Erythroblast (primary cell): ENCODE measurements around the gene TTC24.
A peak's percentile ranks its signal among the peaks of the same experiment; 100 is the strongest.
"Not testable (repeated sequence)": the region's sequence is repeated elsewhere in the genome, so short reads cannot be mapped to it uniquely, and the experiment has no call there.

Experiments used
- DNase-seq, 2 experiments: peaks; one replicate each; lab custom pipeline; 2025; lab: John Stamatoyannopoulos, UW
- GATA1 ChIP-seq: IDR thresholded peaks from 2 replicates; pipeline ENCODE4 v1.6.1; 2011; ENCODE audit warnings: low read depth, mild to moderate bottlenecking, control low read depth, low read length, moderate library complexity
- POLR2A ChIP-seq: IDR thresholded peaks from 2 replicates; pipeline ENCODE4 v1.6.1; 2011; ENCODE audit warnings: mild to moderate bottlenecking, low read length

TTC24 gene

DNA sequence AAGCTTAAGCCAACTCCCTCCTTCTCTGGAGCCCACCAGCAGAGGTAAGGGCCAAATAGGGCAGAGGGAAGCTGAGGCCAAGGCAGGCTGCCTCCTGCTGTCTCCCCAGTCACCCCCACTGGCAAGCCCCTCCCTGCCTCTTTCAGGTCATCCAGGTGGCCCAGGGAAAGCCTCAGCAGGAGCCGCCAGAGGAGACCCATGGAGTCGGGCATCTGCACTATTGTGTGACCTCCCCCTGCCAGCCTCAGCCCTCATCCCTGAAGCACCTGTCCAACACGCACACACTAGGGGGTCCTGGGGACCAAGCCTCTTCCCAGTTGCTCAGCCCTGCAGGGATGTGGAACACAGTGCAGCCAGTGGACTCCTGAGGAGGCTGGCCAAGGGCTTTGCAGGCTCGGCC, 6.8 kb downstream of the TTC24 start:
- no peak for DNase-seq

DNA sequence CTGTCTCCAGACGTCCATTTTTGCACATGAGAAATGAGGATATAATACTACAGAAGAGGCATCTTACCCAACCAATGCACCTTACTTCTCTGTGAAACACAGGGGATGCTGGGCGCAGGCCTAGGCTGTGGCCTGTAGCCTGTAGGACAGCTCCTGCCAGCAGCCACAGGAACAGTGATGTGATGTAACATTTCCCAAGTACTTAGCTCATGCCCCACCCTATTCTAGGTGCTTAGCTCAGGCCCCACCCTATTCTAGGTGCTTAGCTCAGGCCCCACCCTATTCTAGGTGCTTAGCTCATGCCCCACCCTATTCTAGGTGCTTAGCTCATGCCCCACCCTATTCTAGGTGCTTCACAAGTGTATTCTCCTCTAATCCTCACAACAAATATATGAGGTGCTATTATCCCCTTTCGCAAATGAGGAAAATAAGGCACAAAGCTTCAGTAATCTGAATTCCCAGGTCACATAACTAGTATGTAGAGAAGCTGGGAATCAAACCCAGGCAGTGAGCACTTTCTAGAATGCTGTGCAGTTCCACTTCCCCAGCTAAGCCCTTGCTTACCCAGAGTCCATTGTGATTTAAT, 7.5 kb downstream of the TTC24 start:
- DNase-seq: no peak
- TF ChIP-seq GATA1 (no peak), POLR2A (no peak)

More for the DNA sequence above, 6.8 kb downstream of the TTC24 start:
- TF ChIP-seq GATA1: no peak
- no peak for TF ChIP-seq POLR2A

DNA sequence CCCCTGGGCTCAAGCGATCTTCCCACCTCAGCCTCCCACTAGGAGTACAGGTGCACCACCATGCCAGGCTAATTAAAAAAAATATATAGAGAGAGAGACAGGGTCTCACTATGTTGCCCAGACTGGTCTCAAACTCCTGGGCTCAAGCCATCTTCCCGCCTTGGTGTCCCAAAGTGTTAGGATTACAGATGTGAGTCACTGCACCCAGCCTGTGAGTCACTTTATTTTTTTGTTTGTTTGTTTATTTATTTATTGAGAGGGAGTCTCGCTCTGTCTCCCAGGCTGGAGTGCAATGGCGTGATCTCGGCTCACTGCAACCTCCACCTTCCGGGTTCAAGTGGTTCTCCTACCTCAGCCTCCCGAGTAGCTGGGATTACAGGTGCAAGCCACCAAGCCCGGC, 8.4 kb downstream of the TTC24 start:
- not testable (repeated sequence) for DNase-seq

DNA sequence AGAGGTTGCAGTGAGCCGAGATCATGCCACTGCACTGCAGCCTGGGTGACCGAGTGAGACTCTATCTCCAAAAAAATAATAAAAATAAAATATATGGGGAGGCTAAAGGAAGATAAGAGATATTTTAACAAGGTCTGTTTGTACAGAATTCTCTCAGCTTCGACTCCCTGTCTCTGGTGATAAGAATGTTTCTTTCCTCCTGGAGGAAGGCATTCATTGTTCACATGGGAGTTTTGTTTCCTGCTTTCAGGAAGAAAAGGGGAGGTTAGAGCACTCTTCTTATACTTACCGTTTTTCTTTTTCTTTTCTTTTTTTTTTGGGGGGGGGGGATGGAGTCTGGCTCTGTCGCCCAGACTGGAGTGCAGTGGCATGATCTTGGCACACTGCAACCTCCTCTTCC, 10.0 kb downstream of the TTC24 start:
- TF ChIP-seq POLR2A (no peak), GATA1 (no peak)
- DNase-seq: no peak

DNA sequence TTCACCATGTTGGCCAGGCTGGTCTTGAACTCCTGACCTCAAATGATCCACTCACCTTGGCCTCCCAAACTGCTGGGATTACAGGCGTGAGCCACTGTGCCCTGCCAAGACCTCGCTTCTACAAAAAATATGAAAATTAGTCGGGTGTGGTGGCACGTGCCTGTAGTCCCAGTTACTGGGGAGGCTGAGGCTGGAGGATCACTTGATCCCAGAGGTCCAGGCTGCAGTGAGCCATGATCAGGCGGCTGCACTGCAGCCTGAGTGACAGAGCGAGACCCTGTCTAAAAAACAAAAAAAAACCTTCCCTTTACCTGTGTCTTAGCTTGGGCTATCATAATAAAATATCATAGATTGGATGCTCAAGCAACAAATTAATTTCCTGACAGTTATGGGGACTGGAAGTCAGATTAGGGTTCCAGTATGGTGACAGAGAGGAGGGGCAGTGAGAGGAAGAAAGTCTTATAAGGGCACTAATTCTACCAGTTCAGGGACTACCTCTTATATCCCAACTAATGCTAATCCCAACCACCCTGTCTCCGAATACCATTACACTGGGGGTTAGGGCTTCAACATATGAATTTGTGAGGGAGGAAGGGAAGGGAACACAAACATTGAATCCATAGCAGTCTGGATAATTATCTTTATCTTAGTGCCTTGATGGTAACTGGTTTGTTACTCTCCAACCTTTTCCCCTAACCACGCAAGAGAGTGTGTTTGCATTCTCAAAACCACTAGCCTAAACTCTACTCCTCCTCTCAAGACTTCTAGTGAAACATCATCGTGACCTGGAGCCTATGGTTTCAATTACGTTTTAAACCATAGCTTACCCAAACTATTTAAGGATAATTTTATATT, 11.0 kb downstream of the TTC24 start:
- TF ChIP-seq GATA1 (no peak), POLR2A (no peak)
- no peak for DNase-seq

DNA sequence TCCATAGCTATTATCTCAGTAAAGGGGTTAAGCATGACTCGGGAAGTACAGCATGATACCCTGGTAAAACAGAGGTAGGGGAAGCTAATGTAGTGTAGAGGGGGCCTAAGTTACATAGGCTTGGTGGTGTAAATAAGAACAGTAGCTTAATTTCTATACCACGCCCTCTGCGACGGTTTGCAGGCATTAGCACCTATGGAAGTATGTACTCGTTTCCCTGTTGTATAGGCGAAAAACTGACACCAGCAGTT, 11.6 kb downstream of the TTC24 start:
- peak in 1 of 2 experiments; percentile 49 for DNase-seq

DNA sequence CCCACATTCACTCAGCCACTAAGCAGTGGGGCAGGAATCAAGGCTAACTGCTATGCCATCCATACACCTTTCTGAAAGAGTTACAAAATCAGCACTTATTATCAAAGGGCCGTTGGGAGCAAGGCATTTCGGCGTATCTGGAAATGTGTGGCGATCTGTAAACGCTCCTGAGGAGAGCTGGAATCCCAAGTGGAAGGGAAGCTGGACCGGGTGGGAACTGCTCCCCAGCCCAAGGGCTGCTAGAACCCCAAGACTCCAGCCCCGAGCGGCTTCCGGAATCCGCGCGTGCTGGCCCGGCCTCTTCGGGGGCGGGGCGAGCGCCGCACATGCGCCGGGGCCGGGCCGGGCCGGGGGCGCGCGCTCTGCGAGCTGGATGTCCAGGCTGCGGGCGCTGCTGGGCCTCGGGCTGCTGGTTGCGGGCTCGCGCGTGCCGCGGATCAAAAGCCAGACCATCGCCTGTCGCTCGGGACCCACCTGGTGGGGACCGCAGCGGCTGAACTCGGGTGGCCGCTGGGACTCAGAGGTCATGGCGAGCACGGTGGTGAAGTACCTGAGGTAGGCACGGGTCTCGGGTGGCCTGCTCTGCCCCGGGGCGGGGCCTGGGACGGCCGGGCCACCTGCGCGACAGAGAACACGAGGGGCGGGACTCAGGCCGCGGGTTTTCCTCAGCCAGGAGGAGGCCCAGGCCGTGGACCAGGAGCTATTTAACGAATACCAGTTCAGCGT, 12.1 kb downstream of the TTC24 start, which contains the start of gene NAXE:
Gene NAXE, plus strand, starts transcription at position 345 of the 726 bp plus-strand sequence. Its CDS starts 29 bp downstream, at position 374.
- DNase-seq: peak; percentile 76 to 79
- peak; percentile 75 for TF ChIP-seq POLR2A
- TF ChIP-seq GATA1: no peak

More for the DNA sequence above, 11.6 kb downstream of the TTC24 start:
- TF ChIP-seq POLR2A (no peak), GATA1 (no peak)

DNA sequence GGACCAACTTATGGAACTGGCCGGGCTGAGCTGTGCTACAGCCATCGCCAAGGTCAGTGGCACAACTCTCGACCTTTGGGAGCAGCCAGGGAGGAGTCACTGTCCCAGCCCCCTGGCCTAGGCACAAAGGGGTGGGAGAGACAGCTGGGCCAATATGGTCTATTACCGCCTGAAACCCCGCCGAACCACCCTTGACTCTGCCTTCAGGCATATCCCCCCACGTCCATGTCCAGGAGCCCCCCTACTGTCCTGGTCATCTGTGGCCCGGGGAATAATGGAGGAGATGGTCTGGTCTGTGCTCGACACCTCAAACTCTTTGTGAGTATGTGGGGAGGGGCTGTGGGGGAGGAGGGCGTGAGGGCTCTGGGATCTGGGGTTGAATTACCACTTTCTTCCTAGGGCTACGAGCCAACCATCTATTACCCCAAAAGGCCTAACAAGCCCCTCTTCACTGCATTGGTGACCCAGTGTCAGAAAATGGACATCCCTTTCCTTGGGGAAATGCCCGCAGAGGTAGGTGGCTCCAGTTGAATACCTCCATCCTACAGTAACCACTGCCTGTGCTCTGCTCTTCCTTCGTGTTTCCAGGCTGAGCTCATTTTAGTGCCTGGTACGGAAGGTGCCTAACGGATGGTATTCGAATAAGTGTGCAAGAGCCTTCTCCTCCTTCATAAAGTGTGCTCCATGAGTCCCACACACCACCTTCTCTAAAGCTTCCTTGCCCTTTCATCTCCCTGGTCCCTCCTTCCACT, 12.8 kb downstream of the TTC24 start:
- DNase-seq: no peak
- TF ChIP-seq GATA1 (no peak), POLR2A (no peak)

DNA sequence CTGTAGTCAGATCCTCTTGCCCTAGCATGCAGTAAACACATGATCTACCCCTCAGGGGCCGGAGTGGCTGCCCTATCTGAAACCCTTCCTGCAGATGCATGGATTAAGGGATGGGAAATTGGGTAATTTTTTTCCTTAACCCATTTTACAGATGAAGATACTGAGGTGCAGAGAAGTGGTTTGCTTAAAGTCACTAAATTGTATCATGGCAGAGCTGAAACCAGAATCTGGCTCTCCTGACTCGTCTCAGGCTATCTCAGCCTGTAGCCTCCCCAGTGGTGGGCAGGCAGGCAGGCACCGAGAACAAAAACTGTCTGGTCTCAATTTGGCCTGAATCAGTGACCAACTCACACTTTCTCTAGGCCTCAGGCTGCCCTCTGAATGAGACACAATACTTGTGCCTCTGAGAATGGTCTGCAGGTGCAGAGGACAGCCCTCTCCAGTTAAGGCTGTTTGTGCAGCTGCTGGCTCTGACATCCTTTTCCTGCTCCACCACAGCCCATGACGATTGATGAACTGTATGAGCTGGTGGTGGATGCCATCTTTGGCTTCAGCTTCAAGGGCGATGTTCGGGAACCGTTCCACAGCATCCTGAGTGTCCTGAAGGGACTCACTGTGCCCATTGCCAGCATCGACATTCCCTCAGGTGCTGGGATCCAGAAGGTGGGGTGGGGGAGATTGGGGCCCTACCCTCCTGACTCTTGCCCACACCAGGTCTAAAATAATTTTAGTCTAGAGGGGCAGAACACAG, 13.6 kb downstream of the TTC24 start:
- TF ChIP-seq GATA1 (no peak), POLR2A (peak; percentile 17)
- no peak for DNase-seq

DNA sequence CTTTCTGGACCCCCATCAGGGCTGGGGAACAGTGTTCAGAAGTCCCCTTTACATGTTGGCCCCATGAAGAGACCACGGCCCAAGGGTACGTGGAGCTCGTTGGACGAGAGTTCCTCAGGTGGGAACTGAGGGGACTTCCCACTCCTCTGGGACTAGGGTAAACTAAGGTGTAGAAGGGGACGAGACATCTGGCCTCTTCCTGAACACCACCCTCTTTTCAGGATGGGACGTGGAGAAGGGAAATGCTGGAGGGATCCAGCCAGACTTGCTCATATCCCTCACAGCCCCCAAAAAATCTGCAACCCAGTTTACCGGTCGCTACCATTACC, 14.1 kb downstream of the TTC24 start:
- TF ChIP-seq POLR2A: no peak
- no peak for TF ChIP-seq GATA1
- no peak for DNase-seq

DNA sequence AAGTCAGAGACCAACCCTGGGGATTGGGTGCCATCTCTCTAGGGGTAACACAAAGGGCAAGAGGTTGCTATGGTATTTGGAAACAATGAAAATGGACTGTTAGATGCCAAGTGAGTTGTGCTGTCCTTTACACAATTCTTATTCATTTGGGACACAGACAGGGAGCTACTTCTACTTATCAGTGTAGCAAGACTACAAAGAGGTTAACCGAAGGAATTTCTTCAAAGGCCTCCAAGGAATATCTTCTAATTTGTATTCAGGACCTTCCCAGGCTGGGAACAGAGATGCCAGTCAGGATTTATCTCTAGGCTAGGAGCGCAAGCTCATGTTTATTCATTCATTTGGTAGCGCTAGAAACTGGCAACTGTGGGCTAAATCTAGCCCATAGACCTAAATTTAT, 14.7 kb downstream of the TTC24 start:
- TF ChIP-seq POLR2A (no peak), GATA1 (no peak)
- no peak for DNase-seq

DNA sequence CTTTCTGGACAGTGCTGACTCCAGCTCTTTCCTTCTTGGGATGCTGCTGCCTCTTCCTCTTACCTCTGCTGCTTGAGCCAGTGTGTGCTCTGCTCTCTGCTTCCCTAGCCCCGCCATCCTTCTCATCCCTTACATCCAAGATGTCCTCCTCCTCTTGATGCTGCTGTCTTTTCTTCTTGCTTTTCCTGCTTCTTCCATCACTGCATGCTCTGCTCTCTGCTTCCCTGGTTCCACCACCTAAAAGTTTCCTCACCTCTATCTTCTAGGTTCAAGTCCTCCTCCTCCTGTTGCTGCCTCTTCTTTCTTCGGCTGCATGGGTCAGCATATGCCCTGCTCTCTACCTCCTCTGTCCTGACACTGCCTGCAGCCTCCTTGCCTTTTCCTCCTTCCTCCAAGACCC, 15.5 kb downstream of the TTC24 start:
- DNase-seq: no peak
- no peak for TF ChIP-seq POLR2A
- no peak for TF ChIP-seq GATA1

DNA sequence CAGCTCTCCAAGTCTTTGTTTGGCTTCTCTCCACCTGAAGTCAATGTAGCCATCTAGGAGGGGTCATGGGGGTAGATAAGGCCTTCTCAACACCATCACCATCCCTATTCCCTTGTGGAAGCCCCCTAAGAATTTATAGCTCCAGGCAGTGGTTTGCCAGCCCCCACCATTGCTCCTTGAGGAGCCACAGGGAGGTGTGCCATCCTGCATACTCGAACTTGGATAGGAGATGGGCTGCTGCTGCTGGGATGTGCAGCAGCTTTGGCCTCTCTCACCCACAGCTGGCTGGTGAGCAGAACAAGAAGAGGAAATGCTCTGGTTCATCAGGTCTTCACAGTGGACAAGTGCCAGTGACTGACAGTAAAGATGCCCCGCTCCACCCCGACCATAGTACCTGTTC, 16.9 kb downstream of the TTC24 start:
- TF ChIP-seq GATA1 (no peak), POLR2A (no peak)
- no peak for DNase-seq
